ENCODE measurements around the gene ANKRD11.

ANKRD11 gene

DNA sequence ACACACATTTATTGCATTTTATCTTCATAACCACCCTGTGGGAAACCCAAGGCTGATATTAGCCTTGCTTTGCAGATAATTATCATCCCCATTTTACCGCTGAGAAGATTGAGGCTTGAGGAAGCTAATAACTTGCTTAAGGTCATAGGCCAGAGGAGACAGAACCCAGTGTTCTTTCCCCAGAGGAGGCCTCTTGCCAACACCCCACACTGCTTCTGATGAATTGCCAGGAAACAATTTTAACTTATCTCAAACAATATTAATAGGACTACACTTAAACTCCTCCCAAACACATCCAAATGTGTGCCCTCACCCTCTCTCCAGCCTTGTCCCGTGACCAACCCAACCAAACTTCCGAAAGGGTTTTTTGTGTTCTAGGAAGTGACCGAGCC, 15.7 kb upstream of the ANKRD11 start:
- peak in 1 of 3 experiments; percentile 5 for DNase-seq

DNA sequence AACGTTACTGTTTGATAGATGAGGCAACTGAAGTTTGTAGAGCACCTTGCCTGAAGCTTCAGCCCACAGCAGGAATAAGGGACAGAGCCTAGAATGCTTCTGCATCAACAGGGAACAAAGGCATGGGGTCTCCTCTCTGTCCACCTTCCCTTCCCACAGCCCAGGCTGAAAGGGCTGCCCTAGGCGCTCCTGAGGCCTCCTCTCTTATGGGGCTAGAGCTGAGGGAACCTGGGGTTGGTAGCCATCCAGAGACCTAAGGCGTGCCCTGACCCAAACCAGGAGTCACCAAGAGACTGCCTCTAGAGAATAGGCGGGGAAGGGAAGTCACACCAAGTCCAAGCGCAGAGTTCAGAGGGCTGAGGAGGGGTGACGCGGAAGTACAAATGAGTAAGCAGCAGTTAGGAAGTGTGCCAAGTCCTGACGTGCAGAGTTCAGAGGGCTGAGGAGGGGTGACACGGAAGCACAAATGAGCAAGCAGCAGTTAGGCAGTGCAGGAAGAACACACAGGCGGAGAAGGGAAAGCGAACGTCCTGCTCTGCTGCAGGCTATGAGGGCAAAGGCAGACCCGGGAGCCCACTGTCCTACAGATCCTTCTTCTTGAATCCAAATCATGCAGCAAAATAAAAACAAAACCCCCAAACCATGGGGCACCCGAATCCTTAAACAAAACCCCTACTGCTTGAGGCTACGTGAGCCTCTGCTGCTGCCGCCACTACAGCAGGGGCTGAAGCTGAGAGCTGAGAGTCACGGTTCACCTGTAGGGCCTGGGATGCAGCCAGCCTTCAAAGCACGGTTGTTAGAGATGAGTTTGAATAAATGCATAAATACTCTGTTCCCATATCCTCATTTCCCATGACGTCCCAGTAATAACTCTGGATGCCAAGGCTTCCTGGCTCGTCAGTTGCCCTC, 15.1 kb upstream of the ANKRD11 start:
- peak in 1 of 3 experiments; percentile 4 for DNase-seq

DNA sequence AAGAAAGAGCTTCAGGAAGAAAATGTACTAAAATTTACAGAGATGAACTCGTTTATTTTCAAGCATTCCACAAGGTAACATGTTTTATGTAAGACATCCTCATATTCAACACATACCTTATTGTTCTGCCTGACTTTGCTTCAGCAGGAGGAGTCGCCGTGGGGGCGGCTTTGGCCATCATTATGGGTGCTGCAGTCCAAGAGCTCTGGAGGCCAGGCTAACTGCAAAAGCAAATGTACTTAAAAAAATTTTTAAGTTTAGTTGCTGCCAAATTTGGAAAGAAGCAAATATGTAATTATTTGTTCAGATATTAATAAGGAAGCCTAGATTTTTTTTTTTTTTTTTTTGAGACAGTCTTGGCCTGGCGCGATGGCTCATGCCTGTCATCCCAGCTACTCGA, 13.7 kb upstream of the ANKRD11 start:
- no peak for DNase-seq

DNA sequence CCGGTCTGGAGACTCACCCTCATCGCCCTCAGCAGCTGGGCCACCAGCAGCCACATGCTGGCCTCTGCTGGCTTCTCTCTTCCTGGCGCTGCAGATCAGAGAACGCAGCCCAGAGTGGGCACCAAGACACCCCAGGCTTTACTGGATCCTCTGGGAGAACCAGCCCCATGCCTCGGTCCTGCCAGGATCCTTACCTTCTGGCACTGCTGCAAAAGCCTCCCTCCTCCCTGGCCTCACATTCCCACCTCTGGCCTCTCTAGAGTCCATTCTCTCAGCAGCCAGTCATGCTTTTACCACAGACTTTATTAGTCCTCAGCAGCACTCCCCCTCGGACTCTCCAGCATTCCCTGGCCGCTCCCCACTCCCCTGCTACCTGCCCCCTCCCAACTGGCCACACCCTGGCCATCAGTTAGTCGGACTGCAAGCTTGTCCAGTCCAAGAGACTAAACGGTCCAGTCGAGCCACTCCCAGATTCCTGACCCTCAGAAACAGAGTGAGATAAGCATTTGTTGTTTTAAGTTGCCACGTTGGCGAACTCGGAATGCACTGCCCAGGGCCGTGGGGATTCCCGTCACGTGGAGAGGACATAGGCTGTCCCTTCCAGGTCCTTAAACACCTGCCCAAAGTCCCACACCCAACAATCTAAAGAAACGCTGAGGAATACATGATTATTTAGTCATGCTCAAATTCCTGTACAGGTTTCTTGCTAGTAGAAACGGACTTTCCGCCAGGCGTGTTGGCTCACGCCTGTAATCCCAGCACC, 11.9 kb upstream of the ANKRD11 start:
- no peak for DNase-seq

DNA sequence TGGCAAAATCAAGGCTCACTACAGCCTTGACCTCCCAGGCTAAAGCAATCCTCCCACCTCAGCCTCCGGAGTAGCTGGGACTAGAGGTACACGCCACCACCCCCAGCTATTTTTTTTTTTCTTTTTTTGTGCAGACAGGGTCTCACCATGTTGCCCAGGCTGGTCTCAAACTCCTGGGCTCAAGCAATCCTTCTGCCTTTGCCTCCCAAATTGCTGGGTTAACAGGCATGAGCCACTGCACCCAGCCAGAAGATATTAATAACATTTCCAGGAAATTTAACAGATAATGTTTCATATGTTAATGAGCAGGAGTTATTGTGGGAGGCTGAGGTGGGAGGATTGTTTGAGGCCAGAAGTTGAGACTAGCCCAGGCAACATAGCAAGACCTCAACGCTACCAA, 9.4 kb upstream of the ANKRD11 start:
- no peak for DNase-seq

DNA sequence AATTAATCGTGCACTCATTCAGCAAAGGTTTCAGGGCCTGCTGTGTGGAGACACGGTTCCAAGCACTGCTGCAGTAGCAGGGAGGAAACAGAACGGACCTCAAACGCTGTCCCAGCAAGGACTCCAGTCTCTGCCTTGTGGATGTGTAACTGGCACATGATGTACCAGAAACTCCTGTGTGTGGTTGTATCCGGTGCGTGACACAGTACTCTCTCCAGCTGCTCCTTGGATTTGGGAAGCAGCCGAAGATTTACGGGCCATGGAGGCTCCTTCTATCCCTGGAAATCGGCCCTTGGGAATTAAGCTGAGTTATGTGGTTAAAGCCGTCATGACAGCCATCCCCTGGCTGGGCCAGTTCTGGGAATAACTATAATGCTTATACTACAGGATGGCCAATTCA, 8.5 kb upstream of the ANKRD11 start:
- DNase-seq, result no peak

DNA sequence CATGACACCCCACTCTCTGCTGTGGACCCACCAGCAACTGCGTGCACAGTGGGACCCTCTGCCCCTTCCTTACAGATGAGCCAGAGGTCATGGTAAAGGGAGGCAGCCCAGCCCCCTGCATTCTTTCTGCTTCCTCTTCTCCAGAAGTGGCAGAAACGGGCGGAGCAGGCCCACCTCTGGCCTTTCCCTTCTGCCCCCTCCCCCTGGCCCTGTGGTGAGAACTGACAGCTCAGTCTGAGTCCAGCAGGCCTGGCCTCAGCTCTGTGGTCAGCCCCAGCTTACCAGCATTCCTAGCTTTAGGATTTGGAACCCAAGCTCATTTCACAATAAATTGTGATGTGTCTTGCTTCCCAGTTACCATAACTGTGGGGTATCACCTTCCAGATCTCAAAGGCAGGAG, 4.8 kb upstream of the ANKRD11 start:
- DNase-seq, result no peak

DNA sequence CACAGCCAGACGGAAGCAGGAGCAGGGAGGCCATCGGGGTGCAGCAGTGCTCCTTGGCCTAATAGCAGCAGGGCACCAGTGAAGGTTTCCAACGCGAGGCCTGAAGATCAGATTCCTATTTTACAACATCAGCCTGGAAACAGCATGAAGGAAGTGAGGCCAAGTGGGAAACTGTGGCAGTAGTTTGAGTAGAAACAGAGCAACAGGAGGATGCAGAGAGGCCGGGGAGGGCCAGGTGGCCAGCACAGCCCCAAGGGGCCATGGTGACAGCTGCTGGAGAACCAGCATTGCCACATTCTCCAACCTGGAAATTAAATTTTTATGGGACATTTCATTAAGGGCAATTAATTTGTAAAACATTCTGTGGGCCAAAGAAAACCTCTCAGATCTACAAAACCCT, 3.4 kb upstream of the ANKRD11 start:
- DNase-seq, result no peak

DNA sequence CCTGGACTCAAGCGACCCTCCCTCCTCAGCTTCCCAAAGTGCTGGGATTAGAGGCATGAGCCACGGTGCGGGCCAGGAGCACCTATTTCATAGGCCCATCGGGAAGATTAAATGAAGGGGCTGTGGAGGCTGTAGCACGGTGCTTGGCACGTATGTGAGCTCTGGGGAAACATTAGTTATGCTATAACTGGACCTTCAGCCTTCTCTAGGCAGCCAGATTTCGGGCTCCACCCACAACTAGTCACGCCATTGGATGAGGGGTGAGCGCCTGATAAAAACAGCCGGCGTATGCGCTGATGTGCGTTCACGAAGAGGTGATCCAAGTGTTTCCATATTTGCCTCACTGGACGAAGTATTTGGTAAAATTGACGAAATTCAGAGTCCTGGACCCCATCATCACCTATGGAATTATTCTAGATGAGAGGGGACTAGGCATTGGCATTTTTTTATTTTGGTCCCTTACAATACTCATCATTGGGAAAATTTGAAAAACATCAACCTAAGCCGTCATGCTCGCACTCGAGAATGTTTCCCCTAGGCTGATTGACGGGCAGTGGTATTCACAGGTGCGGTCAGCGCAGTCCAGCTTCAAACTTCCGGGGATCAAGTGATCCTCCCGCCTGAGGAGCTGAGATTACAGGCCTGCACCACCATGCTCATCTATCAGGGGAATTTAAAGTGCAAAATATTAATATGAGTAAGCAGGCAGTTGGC, 1.8 kb upstream of the ANKRD11 start:
- DNase-seq, result no peak

DNA sequence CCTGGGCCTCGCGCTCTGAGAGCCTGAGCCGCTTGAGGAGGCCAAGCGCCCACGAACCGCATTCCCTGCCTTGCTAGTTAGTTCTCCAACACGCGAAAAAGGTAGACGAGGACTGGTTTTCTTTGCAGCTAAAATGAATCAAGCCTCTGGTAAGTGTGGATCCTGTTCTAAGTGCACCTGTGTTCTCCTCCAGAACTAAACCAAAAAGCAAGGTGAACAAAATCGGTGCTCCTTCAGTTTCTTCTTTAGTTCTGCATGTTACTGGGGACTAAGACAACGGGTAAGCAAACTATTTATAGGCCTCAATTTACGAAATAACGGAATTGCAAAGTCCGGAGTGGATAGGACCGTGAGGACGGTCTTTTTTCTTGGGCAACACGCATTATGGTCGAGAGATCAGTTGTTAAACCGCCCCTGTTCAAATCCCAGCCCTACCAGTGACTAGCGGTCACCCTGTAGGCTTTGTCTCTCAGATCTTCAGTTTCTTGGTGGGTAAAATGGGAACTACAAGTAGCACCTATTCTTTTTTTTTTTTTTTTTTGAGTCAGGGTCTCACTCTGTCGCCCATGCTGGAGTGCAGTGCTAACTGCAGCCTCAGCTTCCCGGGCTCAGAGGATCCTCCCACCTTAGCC, 993 bp upstream of the ANKRD11 start:
- peak in 1 of 3 experiments; percentile 55 for DNase-seq

DNA sequence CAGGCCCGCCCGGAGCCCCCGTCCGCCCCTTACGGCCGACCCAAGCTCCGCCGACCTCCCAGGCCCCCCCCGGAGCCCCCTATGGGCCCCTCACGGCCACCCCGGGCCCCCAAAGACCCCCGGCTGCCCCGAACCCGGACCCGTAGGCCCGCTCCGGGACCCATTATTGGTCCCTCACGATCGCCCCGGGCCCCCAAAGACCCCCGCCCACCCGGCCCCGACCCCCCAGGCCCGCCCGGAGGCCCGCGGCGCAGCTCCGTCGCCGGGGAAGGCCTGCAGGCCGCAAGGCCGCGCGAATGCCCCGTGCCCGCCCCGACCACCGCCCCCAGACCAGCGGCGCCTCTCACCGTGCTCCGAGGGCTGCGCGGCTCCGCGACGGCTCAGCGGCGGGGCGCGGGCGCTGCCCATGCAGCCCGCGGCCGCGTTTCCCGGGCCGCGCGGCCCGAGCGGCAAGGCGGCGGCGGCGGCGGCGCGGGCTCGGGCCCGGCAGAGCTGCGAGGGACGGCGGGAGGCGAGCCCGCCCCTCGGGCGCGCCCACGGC, 393 bp downstream of the ANKRD11 start:
- no peak for DNase-seq

DNA sequence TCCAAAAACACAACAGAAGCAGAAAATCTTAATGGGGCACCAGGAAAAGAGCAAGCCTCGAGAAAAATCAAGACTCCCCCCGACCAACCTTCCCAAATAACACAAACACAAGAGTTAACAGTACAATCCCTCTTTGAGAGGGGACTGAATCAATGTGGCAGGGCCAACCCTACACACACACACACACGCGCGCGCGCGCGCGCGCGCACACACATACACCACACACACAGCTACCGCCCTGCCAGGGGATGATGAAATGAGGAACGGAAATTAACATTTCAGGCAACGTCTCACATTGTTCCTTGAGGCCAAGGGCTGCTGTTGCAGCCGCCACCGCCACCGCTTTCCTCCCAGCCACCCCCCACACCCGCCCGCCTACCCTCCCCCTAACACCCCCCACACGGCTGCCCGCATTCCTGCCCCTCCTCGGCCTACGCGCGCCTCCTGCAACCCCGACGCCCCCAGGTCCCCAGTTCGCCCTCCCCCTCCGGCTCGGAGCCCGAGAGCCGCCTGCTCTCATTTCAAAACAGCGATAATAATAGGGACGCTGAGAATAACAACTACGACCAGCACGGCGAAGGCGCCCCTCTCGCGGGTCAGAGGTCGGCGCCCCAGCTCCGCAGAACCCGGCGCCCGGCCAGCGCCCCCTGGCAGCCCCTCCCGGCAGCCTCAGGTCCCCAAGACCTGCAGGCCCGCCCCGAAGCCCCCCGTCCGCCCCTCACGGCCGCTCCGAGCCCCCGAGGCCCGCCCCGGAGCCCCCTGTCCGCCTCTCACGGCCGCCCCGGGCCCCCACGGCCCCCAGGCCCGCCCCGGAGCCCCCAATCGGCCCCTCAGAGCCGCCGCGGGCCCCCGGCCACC, 1.1 kb downstream of the ANKRD11 start:
- DNase-seq, result peak; percentile 14 to 81 (median 65)

DNA sequence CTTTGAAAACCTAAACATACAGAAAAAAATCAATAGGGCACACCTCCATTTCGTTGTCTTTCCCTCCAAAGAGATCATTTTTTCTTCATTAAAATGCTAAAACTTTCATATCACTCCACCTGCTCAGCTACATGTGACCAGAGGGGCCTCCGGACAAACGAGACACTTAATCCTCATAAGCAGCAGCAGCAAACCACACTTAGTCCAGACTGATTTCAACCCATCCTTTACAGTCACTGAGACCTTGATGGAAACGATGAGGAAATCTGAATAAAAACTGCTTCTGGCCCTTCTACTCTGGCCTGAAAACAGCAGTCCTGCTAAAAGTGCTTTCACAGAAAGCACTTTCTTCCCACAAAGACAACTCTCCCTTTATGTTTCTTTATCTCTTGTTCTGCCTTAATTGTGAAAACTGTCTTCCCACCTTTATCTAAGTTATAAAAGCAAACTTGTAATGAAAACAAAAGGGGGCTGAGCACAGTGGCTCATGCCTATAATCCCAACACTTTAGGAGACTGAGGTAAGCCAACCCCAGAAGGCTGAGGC, 4.6 kb downstream of the ANKRD11 start:
- no peak for DNase-seq

DNA sequence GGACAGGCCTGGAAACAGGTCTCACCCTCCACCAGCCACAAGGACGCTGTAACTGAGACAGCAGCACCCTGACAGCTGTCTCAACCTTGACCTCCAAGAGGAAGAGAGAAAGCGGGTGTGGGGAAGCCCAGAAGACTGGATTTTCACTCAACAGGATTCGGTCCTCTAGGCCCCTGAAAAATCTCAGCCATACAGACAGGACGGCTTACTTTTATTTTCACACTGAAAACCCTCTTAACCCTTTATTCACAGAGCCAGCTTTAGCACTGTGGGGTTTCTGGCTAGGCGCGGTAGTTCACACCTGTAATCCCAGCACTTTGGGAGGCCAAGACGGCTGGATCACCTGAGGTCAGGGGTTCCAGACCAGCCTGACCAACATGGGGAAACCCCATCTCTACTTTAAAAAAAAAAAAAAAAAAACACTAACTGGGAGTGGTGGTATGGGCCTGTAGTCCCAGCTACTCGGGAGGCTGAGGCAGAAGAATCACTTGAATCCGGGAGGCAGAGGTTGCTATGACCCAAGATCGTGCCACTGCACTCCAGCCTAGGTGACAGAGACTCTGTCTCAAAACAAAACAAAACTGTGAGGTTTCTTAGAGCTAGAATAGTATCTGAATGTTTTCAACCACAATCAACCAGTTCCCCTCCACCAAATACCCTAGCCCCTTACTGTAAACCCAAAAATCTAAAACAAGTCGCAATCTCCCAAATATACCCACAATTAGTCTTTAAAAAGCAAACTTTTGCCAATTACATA, 5.3 kb downstream of the ANKRD11 start:
- no peak for DNase-seq

DNA sequence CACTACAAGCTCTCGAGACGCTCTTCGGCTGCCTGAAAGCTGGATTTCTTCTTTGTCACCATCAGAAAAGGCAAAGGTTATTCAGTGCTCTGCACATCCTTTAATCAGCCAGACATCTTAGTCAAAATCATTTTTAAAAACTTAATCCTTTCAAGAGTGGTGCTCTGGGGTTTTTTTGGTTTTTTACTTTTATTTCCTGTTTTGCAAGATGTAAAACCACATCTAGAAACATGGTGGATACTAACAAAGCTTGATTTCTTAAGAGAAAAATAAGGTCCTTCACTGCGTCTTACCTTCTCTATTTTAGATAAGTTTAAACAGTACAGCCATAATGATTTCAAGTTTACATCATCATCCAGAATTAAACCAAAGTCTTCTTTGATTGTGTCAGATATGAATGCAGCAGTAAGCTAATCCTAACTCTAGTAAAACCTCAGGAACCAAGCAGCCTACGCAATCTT, 6.3 kb downstream of the ANKRD11 start:
- DNase-seq, result no peak

DNA sequence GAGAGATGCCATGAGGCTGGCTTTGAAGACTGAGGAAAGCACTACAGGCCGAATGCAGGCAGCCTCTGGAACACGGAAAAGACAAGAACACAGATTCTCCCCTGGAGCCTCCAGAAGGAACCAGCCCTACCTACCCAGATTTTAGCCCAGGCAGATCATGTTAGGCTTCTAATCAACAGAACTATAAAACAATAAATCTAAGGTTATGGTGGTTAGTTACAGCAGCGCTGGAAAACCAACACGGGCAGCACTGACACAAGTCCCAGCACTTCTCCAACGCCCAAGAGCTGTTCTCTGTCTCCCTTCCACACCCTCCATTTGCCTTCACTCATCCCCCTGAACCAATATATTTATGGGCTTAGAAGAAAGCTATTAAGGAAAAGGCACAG, 7.5 kb downstream of the ANKRD11 start:
- no peak for DNase-seq

DNA sequence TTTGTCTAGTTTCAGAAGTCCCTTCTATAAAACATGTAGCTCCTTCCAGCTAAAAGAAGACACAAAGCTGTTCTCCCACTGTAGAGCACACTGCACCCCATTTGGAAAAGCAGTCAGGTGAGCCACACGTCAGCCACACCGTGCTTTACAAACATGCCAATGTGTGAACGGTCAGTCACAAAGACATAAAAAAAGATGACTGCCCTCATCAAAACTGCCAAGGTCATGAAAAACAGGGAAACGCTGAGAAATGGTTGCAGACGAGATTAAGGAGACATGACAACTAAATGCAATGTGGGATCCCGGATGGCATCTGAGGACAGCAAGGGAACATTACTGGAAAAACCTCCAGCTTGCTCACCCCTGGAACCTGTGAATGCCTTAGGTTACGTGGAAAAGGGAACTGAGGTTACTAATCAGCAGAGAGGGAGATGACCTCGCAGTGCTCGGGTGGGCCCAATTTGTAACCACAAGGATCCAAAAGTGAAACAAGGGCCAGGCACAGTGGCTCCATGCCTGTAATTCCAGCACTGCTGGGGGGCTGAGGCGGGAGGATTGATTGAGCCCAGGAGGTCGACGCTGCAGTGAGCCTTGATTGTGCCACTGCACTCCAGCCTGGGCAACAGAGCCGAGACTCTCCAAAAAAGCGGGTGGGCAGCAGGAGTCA, 8.1 kb downstream of the ANKRD11 start:
- no peak for DNase-seq

DNA sequence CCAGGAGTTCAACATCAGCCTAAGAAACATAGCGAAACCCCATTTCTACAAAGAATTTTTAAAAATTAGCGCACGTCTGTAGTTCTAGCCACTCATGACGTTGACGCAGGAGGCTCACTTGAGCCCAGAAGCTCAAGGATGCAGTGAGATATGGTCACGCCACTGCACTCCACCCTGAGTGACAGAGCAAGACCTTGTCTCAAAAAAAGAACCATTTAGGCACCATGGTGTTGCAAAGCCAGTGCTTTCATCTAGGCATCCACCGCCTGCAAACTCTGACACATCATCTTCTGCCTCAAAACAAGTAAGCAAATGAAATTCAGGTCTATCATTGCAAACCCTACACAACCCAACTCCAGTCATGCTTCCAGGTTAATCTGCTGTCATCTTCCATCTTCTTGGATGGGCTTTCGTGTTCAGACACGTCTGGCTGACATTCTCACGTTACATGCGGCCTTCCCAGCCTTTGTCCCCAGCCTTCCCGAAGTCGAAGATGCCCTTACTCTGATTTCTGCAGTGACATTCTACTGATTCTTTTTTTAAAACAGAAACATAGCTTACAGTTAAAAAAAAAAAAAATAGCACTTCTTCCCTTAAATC, 8.9 kb downstream of the ANKRD11 start:
- DNase-seq, result peak in 1 of 3 experiments; percentile 25

DNA sequence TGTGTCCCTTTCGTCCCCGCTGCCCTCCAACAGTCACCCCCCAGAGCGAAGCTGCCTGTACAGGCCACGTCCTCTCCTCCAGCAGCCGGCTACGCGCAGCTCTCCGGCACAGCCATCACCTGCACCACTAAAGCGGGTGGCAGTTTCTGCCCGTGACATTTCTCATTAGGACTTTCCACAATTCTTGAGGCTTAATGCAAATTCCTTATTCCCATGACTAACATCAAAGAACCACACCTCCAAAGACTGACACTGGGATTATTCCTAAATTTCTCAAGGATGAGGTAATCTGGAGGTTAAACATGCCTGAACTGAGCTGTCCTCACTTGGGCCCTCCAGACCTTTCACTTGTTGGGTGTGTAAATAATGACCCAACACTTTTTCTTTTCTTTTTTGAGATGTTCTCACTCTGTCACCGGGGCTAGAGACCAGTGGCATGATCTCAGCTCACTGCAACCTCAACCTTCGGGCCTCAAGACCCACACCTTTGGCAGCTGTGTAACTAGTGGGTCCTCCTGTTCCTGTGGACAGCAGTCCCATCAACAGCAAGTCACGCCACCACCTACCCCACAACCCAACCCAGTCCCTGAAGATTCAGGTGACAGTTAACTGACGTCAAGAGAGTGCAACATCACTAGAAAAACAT, 11.7 kb downstream of the ANKRD11 start:
- DNase-seq, result no peak
